HEK293 (cell line): Measurements from ENCODE around the gene FOSL1.

Source experiments
- CTCF ChIA-PET: fragments of 350-600 bp; formaldehyde crosslinking; extraction: SDS; loops from one replicate; lab custom pipeline; 2021; ENCODE audit warnings: antibody characterized with exemption; lab: Yijun Ruan, JAX
- POLR2A ChIA-PET: fragments of 300-600 bp; formaldehyde crosslinking; extraction: SDS; loops from one replicate; lab custom pipeline; 2020; ENCODE audit warnings: antibody characterized with exemption, inconsistent platforms; lab: Yijun Ruan, JAX
- H3K27ac ChIP-seq: fragments of 200-500 bp; sonication (Bioruptor generic); 2 replicates; pipeline ENCODE4 v1.5.1; 2014; ENCODE audit warnings: low read depth, low read length, control low read depth, inconsistent platforms; ENCODE audit errors: extremely low read depth
- H3K36me3 ChIP-seq, 2 experiments: fragments of 200-500 bp in 1 of 2; sonication (Bioruptor generic) in 1 of 2; 1 replicate in 1 of 2; 2 replicates in 1 of 2; pipeline ENCODE4 v1.5.1; 2014 to 2017; ENCODE audit warnings: inconsistent platforms in 2 of 2, low read length in 2 of 2; ENCODE audit not compliant: control insufficient read depth in 2 of 2, insufficient read depth in 1 of 2
- H3K4me1 ChIP-seq: fragments of 200-500 bp; sonication (Bioruptor generic); 2 replicates; pipeline ENCODE4 v1.5.1; 2014; ENCODE audit warnings: mild to moderate bottlenecking, low read length, inconsistent platforms; ENCODE audit not compliant: control insufficient read depth, insufficient read depth
- H3K4me3 ChIP-seq: 2 replicates; pipeline ENCODE4 v1.5.1; 2011; ENCODE audit warnings: low read depth, mild to moderate bottlenecking, control low read depth, low read length, moderate library complexity
- H3K9me3 ChIP-seq: fragments of 200-500 bp; sonication (Bioruptor generic); 2 replicates; pipeline ENCODE4 v1.5.1; 2014; ENCODE audit warnings: low read depth, low read length, inconsistent platforms; ENCODE audit not compliant: control insufficient read depth, insufficient read depth
- GFI1B ChIP-seq: fragments of 450-650 bp; formaldehyde crosslinking; IDR thresholded peaks from 2 replicates; pipeline ENCODE4 v1.5.1; 2016; ENCODE audit warnings: missing biosample characterization, missing genetic modification characterization
- HOXC10 ChIP-seq: sonication (generic); formaldehyde crosslinking; IDR thresholded peaks from 2 replicates; pipeline ENCODE4 v1.8.1; 2023; ENCODE audit warnings: mild to moderate bottlenecking, missing genetic modification reagents
- SCRT1 ChIP-seq: fragments of 450-650 bp; formaldehyde crosslinking; IDR thresholded peaks from 2 replicates; pipeline ENCODE4 v1.5.1; 2016; ENCODE audit warnings: missing biosample characterization, missing genetic modification characterization, borderline replicate concordance
- ZBTB21 ChIP-seq: fragments of 450-650 bp; formaldehyde crosslinking; IDR thresholded peaks from 2 replicates; pipeline ENCODE4 v1.5.1; 2017; ENCODE audit warnings: missing biosample characterization, missing genetic modification characterization
- ZBTB7A ChIP-seq: fragments of 450-650 bp; formaldehyde crosslinking; IDR thresholded peaks from 2 replicates; pipeline ENCODE4 v1.5.1; 2016; ENCODE audit warnings: low read depth, missing biosample characterization, missing genetic modification characterization
- ZNF121 ChIP-seq: fragments of 450-650 bp; formaldehyde crosslinking; IDR thresholded peaks from 2 replicates; pipeline ENCODE4 v1.5.1; 2016; ENCODE audit warnings: missing biosample characterization, missing genetic modification characterization
- ZNF133 ChIP-seq: fragments of 450-650 bp; formaldehyde crosslinking; IDR thresholded peaks from 2 replicates; pipeline ENCODE4 v1.5.1; 2016; ENCODE audit warnings: missing biosample characterization, missing genetic modification characterization
- ZNF138 ChIP-seq: fragments of 450-650 bp; formaldehyde crosslinking; IDR thresholded peaks from 2 replicates; pipeline ENCODE4 v1.5.1; 2016; ENCODE audit warnings: missing biosample characterization, missing genetic modification characterization, borderline replicate concordance
- ZNF174 ChIP-seq: fragments of 450-650 bp; formaldehyde crosslinking; IDR thresholded peaks from 2 replicates; pipeline ENCODE4 v1.5.0; 2017; ENCODE audit warnings: missing biosample characterization, mild to moderate bottlenecking, missing genetic modification characterization
- ZNF214 ChIP-seq: fragments of 450-650 bp; formaldehyde crosslinking; IDR thresholded peaks from 2 replicates; pipeline ENCODE4 v1.5.1; 2017; ENCODE audit warnings: missing biosample characterization, mild to moderate bottlenecking, missing genetic modification characterization, borderline replicate concordance
- ZNF324 ChIP-seq: fragments of 450-650 bp; formaldehyde crosslinking; IDR thresholded peaks from 2 replicates; pipeline ENCODE4 v1.5.1; 2016; ENCODE audit warnings: missing biosample characterization, missing genetic modification characterization
- ZNF585B ChIP-seq: fragments of 450-650 bp; formaldehyde crosslinking; IDR thresholded peaks from 2 replicates; pipeline ENCODE4 v1.5.1; 2016; ENCODE audit warnings: missing biosample characterization, missing genetic modification characterization
- ZNF600 ChIP-seq: fragments of 450-650 bp; formaldehyde crosslinking; IDR thresholded peaks from 2 replicates; pipeline ENCODE4 v1.5.1; 2016; ENCODE audit warnings: missing biosample characterization, missing genetic modification characterization
- ZNF654 ChIP-seq: fragments of 450-650 bp; formaldehyde crosslinking; IDR thresholded peaks from 2 replicates; pipeline ENCODE4 v1.5.1; 2016; ENCODE audit warnings: low read depth, missing biosample characterization, missing genetic modification characterization
- ZNF658 ChIP-seq: fragments of 450-650 bp; formaldehyde crosslinking; IDR thresholded peaks from 2 replicates; pipeline ENCODE4; 2016; ENCODE audit warnings: missing biosample characterization, missing genetic modification characterization
- ZNF777 ChIP-seq: fragments of 450-650 bp; formaldehyde crosslinking; IDR thresholded peaks from 2 replicates; pipeline ENCODE4 v1.5.1; 2017; ENCODE audit warnings: missing biosample characterization, missing genetic modification characterization, borderline replicate concordance
- ZNF843 ChIP-seq: fragments of 450-650 bp; formaldehyde crosslinking; IDR thresholded peaks from 2 replicates; pipeline ENCODE4 v1.5.1; 2016; ENCODE audit warnings: missing biosample characterization, missing genetic modification characterization
- TF ChIP-seq, protein P1 (sequence below): fragments of 450-650 bp; formaldehyde crosslinking; IDR thresholded peaks from 2 replicates; pipeline ENCODE4 v1.5.1; 2016; ENCODE audit warnings: missing biosample characterization, missing genetic modification characterization
- TF ChIP-seq, protein P2 (sequence below): fragments of 450-650 bp; formaldehyde crosslinking; IDR thresholded peaks from 2 replicates; pipeline ENCODE4 v1.5.1; 2016; ENCODE audit warnings: missing biosample characterization, missing genetic modification characterization
- TF ChIP-seq, protein P3 (sequence below): fragments of 450-650 bp; IDR thresholded peaks from 2 replicates; pipeline ENCODE4 v1.5.1; 2018; ENCODE audit warnings: missing biosample characterization, missing genetic modification characterization
- TF ChIP-seq, protein P4 (sequence below): fragments of 450-650 bp; formaldehyde crosslinking; IDR thresholded peaks from 2 replicates; pipeline ENCODE4 v1.5.1; 2016; ENCODE audit warnings: missing biosample characterization, missing genetic modification characterization
- TF ChIP-seq, protein P5 (sequence below): fragments of 450-650 bp; formaldehyde crosslinking; IDR thresholded peaks from 2 replicates; pipeline ENCODE4 v1.5.1; 2016; ENCODE audit warnings: missing biosample characterization, missing genetic modification characterization, borderline replicate concordance
- TF ChIP-seq, protein P6 (sequence below): fragments of 450-650 bp; formaldehyde crosslinking; IDR thresholded peaks from 2 replicates; pipeline ENCODE4 v1.5.1; 2017; ENCODE audit warnings: missing biosample characterization, mild to moderate bottlenecking, missing genetic modification characterization, moderate library complexity

The FOSL1 gene

DNA sequence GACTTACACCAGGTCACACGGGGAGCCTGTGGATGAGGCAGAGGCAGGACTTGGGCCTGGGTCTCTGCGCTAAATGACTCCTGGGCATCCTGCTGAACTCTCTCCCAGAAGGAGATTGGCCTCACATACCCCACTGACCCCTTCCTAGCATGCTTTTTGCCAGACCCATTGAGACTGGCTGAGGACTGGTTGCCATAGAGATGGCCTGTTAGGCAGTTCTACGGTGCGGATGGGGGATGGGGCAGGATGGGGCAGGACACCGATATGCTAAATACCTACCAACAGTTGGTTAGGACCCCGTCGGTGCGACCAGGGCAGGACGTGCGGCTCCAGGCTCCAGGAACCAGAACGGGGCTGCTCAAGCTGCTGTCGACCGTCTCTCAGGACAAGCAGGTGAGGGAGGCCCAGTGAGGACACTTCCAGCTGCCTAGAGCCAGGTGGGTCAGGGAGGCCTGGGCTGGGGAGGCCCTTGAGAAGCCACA, 45.3 kb upstream of the FOSL1 start, which contains the start of gene TSGA10IP (continued):
- TF ChIP-seq, protein P1, sequence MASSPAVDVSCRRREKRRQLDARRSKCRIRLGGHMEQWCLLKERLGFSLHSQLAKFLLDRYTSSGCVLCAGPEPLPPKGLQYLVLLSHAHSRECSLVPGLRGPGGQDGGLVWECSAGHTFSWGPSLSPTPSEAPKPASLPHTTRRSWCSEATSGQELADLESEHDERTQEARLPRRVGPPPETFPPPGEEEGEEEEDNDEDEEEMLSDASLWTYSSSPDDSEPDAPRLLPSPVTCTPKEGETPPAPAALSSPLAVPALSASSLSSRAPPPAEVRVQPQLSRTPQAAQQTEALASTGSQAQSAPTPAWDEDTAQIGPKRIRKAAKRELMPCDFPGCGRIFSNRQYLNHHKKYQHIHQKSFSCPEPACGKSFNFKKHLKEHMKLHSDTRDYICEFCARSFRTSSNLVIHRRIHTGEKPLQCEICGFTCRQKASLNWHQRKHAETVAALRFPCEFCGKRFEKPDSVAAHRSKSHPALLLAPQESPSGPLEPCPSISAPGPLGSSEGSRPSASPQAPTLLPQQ (tag by site-specific recombination) = no peak
- no peak for TF ChIP-seq ZNF121 (tag by site-specific recombination)
- TF ChIP-seq, all 188 proteins: peak for 0

DNA sequence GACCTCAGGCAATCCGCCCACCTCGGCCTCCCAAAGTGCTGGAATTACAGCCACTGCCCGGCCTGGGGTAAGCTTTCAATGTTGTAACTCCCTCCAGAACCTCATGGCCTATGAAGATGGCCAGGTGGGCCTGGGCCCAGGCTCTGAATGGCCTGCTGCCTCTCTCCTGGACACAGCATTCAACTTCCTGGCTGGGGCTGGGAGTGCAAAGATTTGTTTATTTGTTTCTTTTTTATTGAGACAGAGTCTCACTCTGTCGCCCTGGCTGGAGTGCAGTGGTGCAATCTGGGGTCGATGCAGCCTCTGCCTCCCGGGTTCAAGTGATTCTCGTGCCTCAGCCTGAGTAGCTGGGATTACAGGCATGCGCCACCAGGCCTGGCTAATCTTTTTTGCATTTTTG, 44.6 kb upstream of the FOSL1 start:
- no peak overlapping the region for H3K27ac ChIP-seq
- H3K9me3 ChIP-seq = no peaks in the 10 kb centered on the region
- H3K4me1 ChIP-seq = no peaks in the 10 kb centered on the region
- TF ChIP-seq, protein P2, sequence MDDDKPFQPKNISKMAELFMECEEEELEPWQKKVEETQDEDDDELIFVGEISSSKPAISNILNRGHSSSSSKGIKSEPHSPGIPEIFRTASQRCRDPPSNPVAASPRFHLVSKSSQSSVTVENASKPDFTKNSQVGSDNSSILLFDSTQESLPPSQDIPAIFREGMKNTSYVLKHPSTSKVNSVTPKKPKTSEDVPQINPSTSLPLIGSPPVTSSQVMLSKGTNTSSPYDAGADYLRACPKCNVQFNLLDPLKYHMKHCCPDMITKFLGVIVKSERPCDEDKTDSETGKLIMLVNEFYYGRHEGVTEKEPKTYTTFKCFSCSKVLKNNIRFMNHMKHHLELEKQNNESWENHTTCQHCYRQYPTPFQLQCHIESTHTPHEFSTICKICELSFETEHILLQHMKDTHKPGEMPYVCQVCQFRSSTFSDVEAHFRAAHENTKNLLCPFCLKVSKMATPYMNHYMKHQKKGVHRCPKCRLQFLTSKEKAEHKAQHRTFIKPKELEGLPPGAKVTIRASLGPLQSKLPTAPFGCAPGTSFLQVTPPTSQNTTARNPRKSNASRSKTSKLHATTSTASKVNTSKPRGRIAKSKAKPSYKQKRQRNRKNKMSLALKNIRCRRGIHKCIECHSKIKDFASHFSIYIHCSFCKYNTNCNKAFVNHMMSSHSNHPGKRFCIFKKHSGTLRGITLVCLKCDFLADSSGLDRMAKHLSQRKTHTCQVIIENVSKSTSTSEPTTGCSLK (tag by site-specific recombination) = no peak
- TF ChIP-seq ZNF658 = no peak
- TF ChIP-seq ZNF174 = no peak
- no peak for TF ChIP-seq ZNF133
- TF ChIP-seq, protein P3, sequence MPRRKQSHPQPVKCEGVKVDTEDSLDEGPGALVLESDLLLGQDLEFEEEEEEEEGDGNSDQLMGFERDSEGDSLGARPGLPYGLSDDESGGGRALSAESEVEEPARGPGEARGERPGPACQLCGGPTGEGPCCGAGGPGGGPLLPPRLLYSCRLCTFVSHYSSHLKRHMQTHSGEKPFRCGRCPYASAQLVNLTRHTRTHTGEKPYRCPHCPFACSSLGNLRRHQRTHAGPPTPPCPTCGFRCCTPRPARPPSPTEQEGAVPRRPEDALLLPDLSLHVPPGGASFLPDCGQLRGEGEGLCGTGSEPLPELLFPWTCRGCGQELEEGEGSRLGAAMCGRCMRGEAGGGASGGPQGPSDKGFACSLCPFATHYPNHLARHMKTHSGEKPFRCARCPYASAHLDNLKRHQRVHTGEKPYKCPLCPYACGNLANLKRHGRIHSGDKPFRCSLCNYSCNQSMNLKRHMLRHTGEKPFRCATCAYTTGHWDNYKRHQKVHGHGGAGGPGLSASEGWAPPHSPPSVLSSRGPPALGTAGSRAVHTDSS = no peak
- no peak for TF ChIP-seq ZNF654 (tag by site-specific recombination)
- TF ChIP-seq ZNF585B (tag by site-specific recombination) = no peak
- TF ChIP-seq, protein P4, sequence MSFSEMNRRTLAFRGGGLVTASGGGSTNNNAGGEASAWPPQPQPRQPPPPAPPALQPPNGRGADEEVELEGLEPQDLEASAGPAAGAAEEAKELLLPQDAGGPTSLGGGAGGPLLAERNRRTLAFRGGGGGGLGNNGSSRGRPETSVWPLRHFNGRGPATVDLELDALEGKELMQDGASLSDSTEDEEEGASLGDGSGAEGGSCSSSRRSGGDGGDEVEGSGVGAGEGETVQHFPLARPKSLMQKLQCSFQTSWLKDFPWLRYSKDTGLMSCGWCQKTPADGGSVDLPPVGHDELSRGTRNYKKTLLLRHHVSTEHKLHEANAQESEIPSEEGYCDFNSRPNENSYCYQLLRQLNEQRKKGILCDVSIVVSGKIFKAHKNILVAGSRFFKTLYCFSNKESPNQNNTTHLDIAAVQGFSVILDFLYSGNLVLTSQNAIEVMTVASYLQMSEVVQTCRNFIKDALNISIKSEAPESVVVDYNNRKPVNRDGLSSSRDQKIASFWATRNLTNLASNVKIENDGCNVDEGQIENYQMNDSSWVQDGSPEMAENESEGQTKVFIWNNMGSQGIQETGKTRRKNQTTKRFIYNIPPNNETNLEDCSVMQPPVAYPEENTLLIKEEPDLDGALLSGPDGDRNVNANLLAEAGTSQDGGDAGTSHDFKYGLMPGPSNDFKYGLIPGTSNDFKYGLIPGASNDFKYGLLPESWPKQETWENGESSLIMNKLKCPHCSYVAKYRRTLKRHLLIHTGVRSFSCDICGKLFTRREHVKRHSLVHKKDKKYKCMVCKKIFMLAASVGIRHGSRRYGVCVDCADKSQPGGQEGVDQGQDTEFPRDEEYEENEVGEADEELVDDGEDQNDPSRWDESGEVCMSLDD (tag by site-specific recombination) = no peak
- no peak for TF ChIP-seq GFI1B
- H3K4me3 ChIP-seq = no peak overlapping the region
- ChIA-PET POLR2A (interaction anchor here (1.3 kb wide), 1 partner anchor 56 kb away, joined by 3 read pairs; the partner anchor contains the start of gene FIBP), CTCF (interaction anchor here (0.7 kb wide), 1 partner anchor 121 kb away, joined by 3 read pairs; no protein-coding TSS in a partner anchor)
- H3K36me3 ChIP-seq = no peaks in the 10 kb centered on the region

DNA sequence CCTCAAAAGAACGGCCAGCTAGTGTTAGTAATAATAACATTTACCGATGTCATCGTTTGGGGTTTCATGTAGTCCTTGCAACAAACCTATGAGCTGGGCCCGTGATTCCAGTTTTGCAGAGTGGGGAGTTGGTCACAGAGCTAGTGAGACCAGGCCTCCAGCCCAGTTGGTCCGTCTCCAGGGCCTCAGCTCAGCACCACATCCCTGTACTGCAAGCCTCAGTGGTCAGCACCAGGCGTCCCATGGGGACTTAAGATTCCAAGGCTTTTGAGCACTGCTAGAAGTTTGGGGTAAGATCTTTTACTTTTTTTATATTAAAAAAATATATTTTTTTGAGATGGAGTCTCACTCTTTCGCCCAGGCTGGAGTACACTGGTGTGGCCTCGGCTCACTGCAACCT, 44.0 kb upstream of the FOSL1 start:
- no peaks in the 10 kb centered on the region for H3K4me1 ChIP-seq
- no peak overlapping the region for H3K4me3 ChIP-seq
- H3K36me3 ChIP-seq = no peaks in the 10 kb centered on the region
- CTCF ChIA-PET = no interaction called here
- H3K27ac ChIP-seq = no peak overlapping the region
- POLR2A ChIA-PET = interaction anchor here (1.3 kb wide), 1 partner anchor 56 kb away, joined by 3 read pairs; the partner anchor contains the start of gene FIBP
- no peaks in the 10 kb centered on the region for H3K9me3 ChIP-seq
- TF ChIP-seq ZNF843 (tag by site-specific recombination) (no peak), ZNF600 (tag by site-specific recombination) (no peak), ZNF324 (tag by site-specific recombination) (no peak), SCRT1 (tag by site-specific recombination) (no peak), ZNF214 (tag by site-specific recombination) (no peak), ZNF777 (tag by site-specific recombination) (no peak), ZNF138 (no peak), ZBTB7A (tag by site-specific recombination) (no peak), HOXC10 (CRISPR knock-in tag) (no peak), ZBTB21 (tag by site-specific recombination) (no peak)
- TF ChIP-seq, protein P5, sequence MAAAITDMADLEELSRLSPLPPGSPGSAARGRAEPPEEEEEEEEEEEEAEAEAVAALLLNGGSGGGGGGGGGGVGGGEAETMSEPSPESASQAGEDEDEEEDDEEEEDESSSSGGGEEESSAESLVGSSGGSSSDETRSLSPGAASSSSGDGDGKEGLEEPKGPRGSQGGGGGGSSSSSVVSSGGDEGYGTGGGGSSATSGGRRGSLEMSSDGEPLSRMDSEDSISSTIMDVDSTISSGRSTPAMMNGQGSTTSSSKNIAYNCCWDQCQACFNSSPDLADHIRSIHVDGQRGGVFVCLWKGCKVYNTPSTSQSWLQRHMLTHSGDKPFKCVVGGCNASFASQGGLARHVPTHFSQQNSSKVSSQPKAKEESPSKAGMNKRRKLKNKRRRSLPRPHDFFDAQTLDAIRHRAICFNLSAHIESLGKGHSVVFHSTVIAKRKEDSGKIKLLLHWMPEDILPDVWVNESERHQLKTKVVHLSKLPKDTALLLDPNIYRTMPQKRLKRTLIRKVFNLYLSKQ (tag by site-specific recombination) = no peak
- TF ChIP-seq, protein P6, sequence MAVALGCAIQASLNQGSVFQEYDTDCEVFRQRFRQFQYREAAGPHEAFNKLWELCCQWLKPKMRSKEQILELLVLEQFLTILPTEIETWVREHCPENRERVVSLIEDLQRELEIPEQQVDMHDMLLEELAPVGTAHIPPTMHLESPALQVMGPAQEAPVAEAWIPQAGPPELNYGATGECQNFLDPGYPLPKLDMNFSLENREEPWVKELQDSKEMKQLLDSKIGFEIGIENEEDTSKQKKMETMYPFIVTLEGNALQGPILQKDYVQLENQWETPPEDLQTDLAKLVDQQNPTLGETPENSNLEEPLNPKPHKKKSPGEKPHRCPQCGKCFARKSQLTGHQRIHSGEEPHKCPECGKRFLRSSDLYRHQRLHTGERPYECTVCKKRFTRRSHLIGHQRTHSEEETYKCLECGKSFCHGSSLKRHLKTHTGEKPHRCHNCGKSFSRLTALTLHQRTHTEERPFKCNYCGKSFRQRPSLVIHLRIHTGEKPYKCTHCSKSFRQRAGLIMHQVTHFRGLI (tag by site-specific recombination) = no peak
